Endothelial cell of umbilical vein (primary cell): ENCODE measurements around the gene ANKRD12. TPM values are rescaled to one million over a fixed set of nuclear protein-coding genes. Genes with fewer than 3 reads are reported as not detected.

ENCODE experiments used
- BruUV-seq: library from RNA; stranded (reverse); fragments of 400-500 nt; replicated peaks from 2 replicates; lab custom pipeline; 2021; lab: Mats Ljungman, UMichigan
- CTCF ChIA-PET: fragments of 300-600, 350-600 bp; sonication (Branson Sonifier 250); formaldehyde crosslinking; loops from one replicate; lab custom pipeline; 2021; ENCODE audit warnings: antibody characterized with exemption, inconsistent platforms; lab: Charles Lee
- POLR2A ChIA-PET: fragments of 300-600, 350-600 bp; sonication (Branson Sonifier 250); formaldehyde crosslinking; loops from one replicate; lab custom pipeline; 2021; ENCODE audit warnings: antibody characterized with exemption, inconsistent platforms; lab: Charles Lee
- DNase-seq: peaks from one replicate; pipeline ENCODE4 v3.0.0-alpha.2; 2011; ENCODE audit warnings: low read depth, low spot score
- FAIRE-seq: peaks from 2 replicates; lab custom pipeline; 2011; peaks lifted over from hg19 to GRCh38; lab: Jason Lieb, UNC
- H2AFZ ChIP-seq: 2 replicates; pipeline ENCODE4 v1.6.0; 2012; ENCODE audit warnings: low read depth, low read length, control low read depth, inconsistent platforms
- H3K27ac ChIP-seq: 2 replicates; pipeline ENCODE4 v1.5.1; 2011; ENCODE audit warnings: low read depth, mild to moderate bottlenecking, control low read depth, low read length, moderate library complexity; ENCODE audit not compliant: insufficient read depth
- H3K27me3 ChIP-seq, 2 experiments: 2 replicates each; pipeline versions ENCODE4 v1.6.0 to v1.6.1; 2011; ENCODE audit warnings: low read length in 2 of 2, mixed read lengths in 1 of 2; ENCODE audit not compliant: control insufficient read depth in 2 of 2, insufficient read depth in 2 of 2
- H3K36me3 ChIP-seq, 2 experiments: 2 replicates in 1 of 2; 3 replicates in 1 of 2; pipeline ENCODE4 v1.5.1; 2011; ENCODE audit warnings: low read length in 2 of 2, mild to moderate bottlenecking in 1 of 2, moderate library complexity in 1 of 2; ENCODE audit not compliant: control insufficient read depth in 2 of 2, insufficient read depth in 2 of 2; ENCODE audit errors: extremely low read depth in 1 of 2
- H3K4me1 ChIP-seq: 3 replicates; pipeline ENCODE4 v1.5.1; 2011; ENCODE audit warnings: mild to moderate bottlenecking, low read length; ENCODE audit not compliant: control insufficient read depth, insufficient read depth; ENCODE audit errors: extremely low read depth
- H3K4me2 ChIP-seq: 2 replicates; pipeline ENCODE4 v1.6.1; 2011; ENCODE audit warnings: low read length, control low read depth, mixed read lengths; ENCODE audit not compliant: insufficient read depth
- H3K4me3 ChIP-seq, 3 experiments: fragments of 200-600 bp in 1 of 3; sonication (generic), shearing (Covaris generic) in 1 of 3; replicated peaks in 1 of 3; 2 replicates each; pipeline ENCODE4 v1.5.1; 2011 to 2016; ENCODE audit warnings: control low read depth in 3 of 3, low read length in 3 of 3, mild to moderate bottlenecking in 2 of 3, inconsistent platforms in 1 of 3, low read depth in 1 of 3, moderate library complexity in 1 of 3; ENCODE audit not compliant: insufficient read depth in 1 of 3
- H3K79me2 ChIP-seq: 2 replicates; pipeline ENCODE4 v1.6.0; 2012; ENCODE audit warnings: low read length, inconsistent platforms; ENCODE audit not compliant: control insufficient read depth, insufficient read depth
- H3K9ac ChIP-seq: replicated peaks from 2 replicates; pipeline ENCODE3; 2011; ENCODE audit warnings: low read length, control low read depth; ENCODE audit not compliant: insufficient read depth; ENCODE audit errors: extremely low read depth
- H3K9me1 ChIP-seq: replicated peaks from 3 replicates; pipeline ENCODE4 v1.6.0; 2011; ENCODE audit warnings: mild to moderate bottlenecking, low read length; ENCODE audit not compliant: control insufficient read depth, insufficient read depth; ENCODE audit errors: extremely low read depth
- H3K9me3 ChIP-seq: replicated peaks from 2 replicates; pipeline ENCODE4 v1.5.1; 2012; ENCODE audit warnings: low read length, inconsistent platforms; ENCODE audit not compliant: control insufficient read depth, insufficient read depth
- H4K20me1 ChIP-seq: replicated peaks from 2 replicates; pipeline ENCODE3; 2011; ENCODE audit warnings: mild to moderate bottlenecking, low read length; ENCODE audit not compliant: control insufficient read depth, insufficient read depth; ENCODE audit errors: extremely low read depth
- EZH2 ChIP-seq: IDR thresholded peaks from 2 replicates; pipeline ENCODE4 v1.6.1; 2012; ENCODE audit warnings: borderline replicate concordance, low read depth, mild to moderate bottlenecking, moderate library complexity, low read length, inconsistent platforms; ENCODE audit not compliant: severe bottlenecking
- FOS ChIP-seq: IDR thresholded peaks from 2 replicates; pipeline ENCODE4 v1.6.1; 2011; ENCODE audit warnings: mild to moderate bottlenecking, low read length, moderate library complexity, borderline replicate concordance; ENCODE audit not compliant: insufficient read depth
- GATA2 ChIP-seq: IDR thresholded peaks from 2 replicates; pipeline ENCODE4 v1.7.0; 2011; ENCODE audit warnings: low read depth, mild to moderate bottlenecking, moderate library complexity, mixed read lengths, low read length; ENCODE audit not compliant: insufficient read length, insufficient read depth
- JUN ChIP-seq: IDR thresholded peaks from 2 replicates; pipeline ENCODE4 v1.6.1; 2011; ENCODE audit warnings: borderline replicate concordance, low read depth; ENCODE audit not compliant: insufficient read length, insufficient read depth
- MYC ChIP-seq: IDR thresholded peaks from one replicate; pipeline ENCODE4 v1.6.1; 2011; ENCODE audit warnings: mild to moderate bottlenecking, low read depth, low read length
- POLR2A ChIP-seq: IDR thresholded peaks from 2 replicates; pipeline ENCODE4 v1.6.1; 2012; ENCODE audit warnings: low read depth, mild to moderate bottlenecking, control low read depth, low read length
- POLR2AphosphoS5 ChIP-seq: IDR thresholded peaks from 2 replicates; pipeline ENCODE4 v1.6.1; 2012; ENCODE audit warnings: low read depth, mild to moderate bottlenecking, control low read depth, low read length, moderate library complexity; ENCODE audit not compliant: insufficient read depth
- dilution Hi-C: fragments of 300-500 bp; cut with MboI; formaldehyde crosslinking; loops from one replicate; pipeline ENCODE4 v1.15.0; 2019; ENCODE audit warnings: low sequenced_read_pairs; ENCODE audit not compliant: extremely low pct_ligation_motif_present
- intact Hi-C: fragments of 100-400 bp; cut with micrococcal nuclease; formaldehyde crosslinking; loops from one replicate; pipeline ENCODE4 v1.10.0; 2022
- polyA plus RNA-seq, 4 experiments: library from polyadenylated mRNA; depleted of rRNA in 3 of 4; stranded (reverse) in 3 of 4; unstranded in 1 of 4; fragments of >200 nt; gene quantifications; 2 replicates each; pipeline versions ENCODE4 v1.2.1 to v1.2.3, GENCODE V29; 2011 to 2012; ENCODE audit warnings: missing spikeins in 1 of 4
- total RNA-seq: library from RNA; stranded (reverse); gene quantifications from 2 replicates; pipeline ENCODE4 v1.2.3, GENCODE V29; 2021
- TF ChIP-seq, protein P1 (sequence below), 2 donors: IDR thresholded peaks; 1 replicate in 1 of 2; 2 replicates in 1 of 2; pipeline ENCODE4 v1.5.1; 2011; ENCODE audit warnings: low read length in 2 of 2, mild to moderate bottlenecking in 2 of 2, moderate library complexity in 2 of 2, control low read depth in 1 of 2, inconsistent platforms in 1 of 2, low read depth in 1 of 2; ENCODE audit not compliant: insufficient read depth in 1 of 2; ENCODE audit errors: extremely low read depth in 1 of 2
- TF ChIP-seq, protein P2 (sequence below): IDR thresholded peaks from 2 replicates; pipeline ENCODE4 v1.6.1; 2011; ENCODE audit not compliant: insufficient read depth, insufficient read length

Gene ANKRD12
- total and polyA plus RNA-seq, 2 donors (not counting 3 experiments of a cell fraction or from before 2014, with no cell fraction given): 1.5 to 25.4 TPM

DNA sequence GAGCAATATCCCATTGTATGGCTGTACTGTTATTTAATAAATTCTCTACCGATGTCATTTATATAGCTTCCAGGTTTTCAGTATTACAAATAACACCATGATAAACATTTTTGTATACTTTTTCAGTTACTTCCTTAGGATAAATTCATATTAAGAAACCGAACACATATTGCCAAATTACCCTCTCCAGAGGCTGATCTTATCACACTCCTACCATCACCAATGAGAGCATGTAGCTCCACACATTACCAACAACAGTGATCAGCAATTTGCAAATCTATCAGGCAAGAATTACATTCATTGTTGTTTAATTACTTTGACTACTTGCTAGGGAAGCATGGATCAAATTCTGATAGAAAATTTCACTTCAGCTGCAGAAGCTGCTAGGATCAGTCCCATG, 39.9 kb upstream of the ANKRD12 start:
- BruUV-seq: no TSS peak
- Histone ChIP-seq H3K4me1 (peaks cover 26% of the 10 kb centered on the region), H3K9me3 (no peaks in the 10 kb centered on the region), H3K9ac (no peak overlapping the region), H2AFZ (no peak overlapping the region), H3K4me3 (no peak overlapping the region), H3K27ac (no peak overlapping the region), H4K20me1 (no peaks in the 10 kb centered on the region), H3K4me2 (no peak overlapping the region), H3K79me2 (no peaks in the 10 kb centered on the region), H3K9me1 (no peaks in the 10 kb centered on the region), H3K36me3 (no peaks in the 10 kb centered on the region), H3K27me3 (no peaks in the 10 kb centered on the region)
- intact Hi-C loops: no loop called here
- TF ChIP-seq, protein P1, sequence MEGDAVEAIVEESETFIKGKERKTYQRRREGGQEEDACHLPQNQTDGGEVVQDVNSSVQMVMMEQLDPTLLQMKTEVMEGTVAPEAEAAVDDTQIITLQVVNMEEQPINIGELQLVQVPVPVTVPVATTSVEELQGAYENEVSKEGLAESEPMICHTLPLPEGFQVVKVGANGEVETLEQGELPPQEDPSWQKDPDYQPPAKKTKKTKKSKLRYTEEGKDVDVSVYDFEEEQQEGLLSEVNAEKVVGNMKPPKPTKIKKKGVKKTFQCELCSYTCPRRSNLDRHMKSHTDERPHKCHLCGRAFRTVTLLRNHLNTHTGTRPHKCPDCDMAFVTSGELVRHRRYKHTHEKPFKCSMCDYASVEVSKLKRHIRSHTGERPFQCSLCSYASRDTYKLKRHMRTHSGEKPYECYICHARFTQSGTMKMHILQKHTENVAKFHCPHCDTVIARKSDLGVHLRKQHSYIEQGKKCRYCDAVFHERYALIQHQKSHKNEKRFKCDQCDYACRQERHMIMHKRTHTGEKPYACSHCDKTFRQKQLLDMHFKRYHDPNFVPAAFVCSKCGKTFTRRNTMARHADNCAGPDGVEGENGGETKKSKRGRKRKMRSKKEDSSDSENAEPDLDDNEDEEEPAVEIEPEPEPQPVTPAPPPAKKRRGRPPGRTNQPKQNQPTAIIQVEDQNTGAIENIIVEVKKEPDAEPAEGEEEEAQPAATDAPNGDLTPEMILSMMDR (IDR thresholded peaks at IDR 0.05; ENCODE audit: extremely low read depth in 1 of 2, insufficient read depth in 1 of 2, low read depth in 1 of 2, low read length in 2 of 2): no peak
- TF ChIP-seq POLR2AphosphoS5: no peak
- TF ChIP-seq EZH2: no peak
- TF ChIP-seq MYC: no peak
- TF ChIP-seq, protein P2, sequence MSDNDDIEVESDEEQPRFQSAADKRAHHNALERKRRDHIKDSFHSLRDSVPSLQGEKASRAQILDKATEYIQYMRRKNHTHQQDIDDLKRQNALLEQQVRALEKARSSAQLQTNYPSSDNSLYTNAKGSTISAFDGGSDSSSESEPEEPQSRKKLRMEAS: no peak
- TF ChIP-seq GATA2: no peak
- TF ChIP-seq POLR2A: no peak
- no peak for TF ChIP-seq JUN
- TF ChIP-seq FOS: no peak
- dilution Hi-C loops: no loop called here
- DNase-seq: no peak
- CTCF ChIA-PET: interaction anchor here (1.0 kb wide), 1 partner anchor 23 kb away, joined by 4 read pairs; no protein-coding TSS in a partner anchor
- FAIRE-seq: no peak
- POLR2A ChIA-PET: no interaction called here
